Measurements from ENCODE around the gene ZBTB26. TPM values are rescaled to one million over a fixed set of nuclear protein-coding genes. Genes with fewer than 3 reads are reported as not detected.
"Not testable (repeated sequence)": the region's sequence is repeated elsewhere in the genome, so short reads cannot be mapped to it uniquely, and the experiment has no call there.

ZBTB26 gene

DNA sequence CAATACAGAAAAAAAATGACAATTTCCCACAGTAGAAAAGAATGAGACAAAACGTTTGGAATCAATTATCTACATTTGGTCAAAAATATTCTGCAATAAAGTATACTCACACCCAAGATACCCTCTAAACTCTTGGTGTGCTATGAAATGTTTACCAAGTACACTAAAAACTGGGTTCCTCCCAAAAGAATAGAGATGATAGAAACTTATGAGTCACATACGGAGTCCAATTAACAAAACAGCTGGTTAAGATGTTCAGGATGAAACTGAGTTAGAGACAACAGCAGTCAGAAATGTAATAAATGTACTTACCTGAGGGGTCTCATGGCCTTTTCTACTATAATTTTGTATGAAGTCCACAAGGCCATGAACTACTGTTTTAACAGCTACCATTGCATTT is 51.9 kb downstream of the ZBTB26 start:
- no peak overlapping the region for H3K9ac ChIP-seq (ENCODE audit: low read depth, low read length)
- no peak overlapping the region for H3K4me3 ChIP-seq (ENCODE audit: low read length)
- no peak overlapping the region for H3K4me2 ChIP-seq (ENCODE audit: low read length)
- H3K36me3 ChIP-seq (ENCODE audit: insufficient read depth, low read length), result peaks cover 80% of the 10 kb centered on the region
- H3K9me3 ChIP-seq (replicated peaks; ENCODE audit: low read length), result no peaks in the 10 kb centered on the region
- no peaks in the 10 kb centered on the region for H3K27me3 ChIP-seq (ENCODE audit: control insufficient read depth, insufficient read depth, low read length)
- no peaks in the 10 kb centered on the region for H3K4me1 ChIP-seq (ENCODE audit: control insufficient read depth, insufficient read depth, low read length)

DNA sequence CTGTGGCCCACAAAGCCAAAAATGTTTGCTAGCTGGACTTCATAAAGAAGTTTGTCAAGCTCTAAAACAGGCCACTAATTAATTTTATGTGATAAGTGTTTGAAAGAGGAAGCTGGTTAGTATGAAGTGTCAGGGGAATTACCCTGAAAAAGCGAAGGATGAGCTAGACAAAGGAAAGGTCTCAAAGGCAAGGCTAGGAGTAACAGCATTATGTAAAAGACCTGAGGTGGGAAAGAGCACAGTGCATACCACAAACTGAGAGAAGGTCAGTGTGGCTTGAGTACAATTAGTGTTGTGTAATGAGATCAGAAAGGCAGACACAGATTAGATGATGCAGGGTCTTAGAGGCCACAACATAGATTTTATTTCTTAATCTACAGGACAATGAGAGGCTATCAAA is 55.8 kb downstream of the ZBTB26 start:
- Histone ChIP-seq H3K27me3 (ENCODE audit: control insufficient read depth, insufficient read depth, low read length) (no peaks in the 10 kb centered on the region), H3K36me3 (ENCODE audit: insufficient read depth, low read length) (peaks cover 61% of the 10 kb centered on the region), H3K4me1 (ENCODE audit: control insufficient read depth, insufficient read depth, low read length) (no peaks in the 10 kb centered on the region), H3K9ac (ENCODE audit: low read depth, low read length) (no peak overlapping the region), H3K4me2 (ENCODE audit: low read length) (no peak overlapping the region), H3K9me3 (replicated peaks; ENCODE audit: low read length) (no peaks in the 10 kb centered on the region), H3K4me3 (ENCODE audit: low read length) (no peak overlapping the region)

DNA sequence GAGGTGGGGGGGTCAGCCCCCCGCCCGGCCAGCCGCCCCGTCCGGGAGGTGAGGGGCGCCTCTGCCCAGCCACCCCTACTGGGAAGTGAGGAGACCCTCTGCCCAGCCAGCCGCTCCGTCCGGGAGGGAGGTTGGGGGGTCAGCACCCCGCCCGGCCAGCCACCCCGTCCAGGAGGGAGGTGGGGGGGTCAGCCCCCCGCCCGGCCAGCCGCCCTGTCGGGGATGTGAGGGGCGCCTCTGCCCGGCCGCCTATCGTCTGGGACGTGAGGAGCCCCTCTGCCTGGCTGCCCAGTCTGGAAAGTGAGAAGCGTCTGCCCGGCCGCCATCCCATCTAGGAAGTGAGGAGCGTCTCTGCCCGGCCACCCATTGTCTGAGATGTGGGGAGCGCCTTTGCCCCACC is 64.0 kb downstream of the ZBTB26 start:
- not testable (repeated sequence) for H3K4me2 ChIP-seq (ENCODE audit: low read length); H3K27me3 ChIP-seq (ENCODE audit: control insufficient read depth, insufficient read depth, low read length); H3K9ac ChIP-seq (ENCODE audit: low read depth, low read length); H3K4me1 ChIP-seq (ENCODE audit: control insufficient read depth, insufficient read depth, low read length); H3K4me3 ChIP-seq (ENCODE audit: low read length); H3K9me3 ChIP-seq (replicated peaks; ENCODE audit: low read length)
- H3K36me3 ChIP-seq (ENCODE audit: insufficient read depth, low read length), result peaks cover 41% of the 10 kb centered on the region

DNA sequence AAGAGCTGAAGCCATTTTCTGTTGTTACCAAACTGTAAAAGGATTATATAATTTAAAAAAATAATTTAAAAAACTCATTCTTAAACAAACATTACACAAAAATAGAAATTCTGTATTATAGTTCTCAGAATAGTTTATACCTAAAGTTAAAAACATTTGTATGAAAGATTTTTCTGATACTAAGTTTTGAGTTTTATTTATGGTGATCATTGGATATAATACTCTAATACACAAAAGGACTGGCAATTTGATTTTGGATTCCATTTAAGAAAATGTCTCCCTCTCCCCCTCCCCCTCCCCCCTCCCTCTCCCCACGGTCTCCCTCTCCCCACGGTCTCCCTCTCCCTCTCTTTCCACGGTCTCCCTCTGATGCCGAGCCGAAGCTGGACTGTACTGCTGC is 65.2 kb downstream of the ZBTB26 start:
- H3K9ac ChIP-seq (ENCODE audit: low read depth, low read length), result no peak overlapping the region
- no peaks in the 10 kb centered on the region for H3K9me3 ChIP-seq (replicated peaks; ENCODE audit: low read length)
- no peak overlapping the region for H3K4me3 ChIP-seq (ENCODE audit: low read length)
- peaks cover 32% of the 10 kb centered on the region for H3K36me3 ChIP-seq (ENCODE audit: insufficient read depth, low read length)
- no peak overlapping the region for H3K4me2 ChIP-seq (ENCODE audit: low read length)
- no peaks in the 10 kb centered on the region for H3K4me1 ChIP-seq (ENCODE audit: control insufficient read depth, insufficient read depth, low read length)
- no peaks in the 10 kb centered on the region for H3K27me3 ChIP-seq (ENCODE audit: control insufficient read depth, insufficient read depth, low read length)

Small RNA genes lying within 50 kb of the gene (small RNA-seq; reads per million reads assigned to genes)
- not detected for gene RNY1P15
- gene SNORD90, result 220 reads per million, percentile 98 among the genes with 10 or more reads in this experiment
